ENCODE measurements around the gene GRWD1. TPM values are rescaled to one million over a fixed set of nuclear protein-coding genes. Genes with fewer than 3 reads are reported as not detected.

GRWD1 gene
- total and polyA plus RNA-seq, 2 of the 8 experiments (the other 6 are each of a cell fraction or from before 2014, with no cell fraction given) = 36.9 to 61.9 TPM

GRCh38 chr19:48454150-48454730, 8.5 kb downstream of the GRWD1 start (continued):
- TF ChIP-seq, protein P1, sequence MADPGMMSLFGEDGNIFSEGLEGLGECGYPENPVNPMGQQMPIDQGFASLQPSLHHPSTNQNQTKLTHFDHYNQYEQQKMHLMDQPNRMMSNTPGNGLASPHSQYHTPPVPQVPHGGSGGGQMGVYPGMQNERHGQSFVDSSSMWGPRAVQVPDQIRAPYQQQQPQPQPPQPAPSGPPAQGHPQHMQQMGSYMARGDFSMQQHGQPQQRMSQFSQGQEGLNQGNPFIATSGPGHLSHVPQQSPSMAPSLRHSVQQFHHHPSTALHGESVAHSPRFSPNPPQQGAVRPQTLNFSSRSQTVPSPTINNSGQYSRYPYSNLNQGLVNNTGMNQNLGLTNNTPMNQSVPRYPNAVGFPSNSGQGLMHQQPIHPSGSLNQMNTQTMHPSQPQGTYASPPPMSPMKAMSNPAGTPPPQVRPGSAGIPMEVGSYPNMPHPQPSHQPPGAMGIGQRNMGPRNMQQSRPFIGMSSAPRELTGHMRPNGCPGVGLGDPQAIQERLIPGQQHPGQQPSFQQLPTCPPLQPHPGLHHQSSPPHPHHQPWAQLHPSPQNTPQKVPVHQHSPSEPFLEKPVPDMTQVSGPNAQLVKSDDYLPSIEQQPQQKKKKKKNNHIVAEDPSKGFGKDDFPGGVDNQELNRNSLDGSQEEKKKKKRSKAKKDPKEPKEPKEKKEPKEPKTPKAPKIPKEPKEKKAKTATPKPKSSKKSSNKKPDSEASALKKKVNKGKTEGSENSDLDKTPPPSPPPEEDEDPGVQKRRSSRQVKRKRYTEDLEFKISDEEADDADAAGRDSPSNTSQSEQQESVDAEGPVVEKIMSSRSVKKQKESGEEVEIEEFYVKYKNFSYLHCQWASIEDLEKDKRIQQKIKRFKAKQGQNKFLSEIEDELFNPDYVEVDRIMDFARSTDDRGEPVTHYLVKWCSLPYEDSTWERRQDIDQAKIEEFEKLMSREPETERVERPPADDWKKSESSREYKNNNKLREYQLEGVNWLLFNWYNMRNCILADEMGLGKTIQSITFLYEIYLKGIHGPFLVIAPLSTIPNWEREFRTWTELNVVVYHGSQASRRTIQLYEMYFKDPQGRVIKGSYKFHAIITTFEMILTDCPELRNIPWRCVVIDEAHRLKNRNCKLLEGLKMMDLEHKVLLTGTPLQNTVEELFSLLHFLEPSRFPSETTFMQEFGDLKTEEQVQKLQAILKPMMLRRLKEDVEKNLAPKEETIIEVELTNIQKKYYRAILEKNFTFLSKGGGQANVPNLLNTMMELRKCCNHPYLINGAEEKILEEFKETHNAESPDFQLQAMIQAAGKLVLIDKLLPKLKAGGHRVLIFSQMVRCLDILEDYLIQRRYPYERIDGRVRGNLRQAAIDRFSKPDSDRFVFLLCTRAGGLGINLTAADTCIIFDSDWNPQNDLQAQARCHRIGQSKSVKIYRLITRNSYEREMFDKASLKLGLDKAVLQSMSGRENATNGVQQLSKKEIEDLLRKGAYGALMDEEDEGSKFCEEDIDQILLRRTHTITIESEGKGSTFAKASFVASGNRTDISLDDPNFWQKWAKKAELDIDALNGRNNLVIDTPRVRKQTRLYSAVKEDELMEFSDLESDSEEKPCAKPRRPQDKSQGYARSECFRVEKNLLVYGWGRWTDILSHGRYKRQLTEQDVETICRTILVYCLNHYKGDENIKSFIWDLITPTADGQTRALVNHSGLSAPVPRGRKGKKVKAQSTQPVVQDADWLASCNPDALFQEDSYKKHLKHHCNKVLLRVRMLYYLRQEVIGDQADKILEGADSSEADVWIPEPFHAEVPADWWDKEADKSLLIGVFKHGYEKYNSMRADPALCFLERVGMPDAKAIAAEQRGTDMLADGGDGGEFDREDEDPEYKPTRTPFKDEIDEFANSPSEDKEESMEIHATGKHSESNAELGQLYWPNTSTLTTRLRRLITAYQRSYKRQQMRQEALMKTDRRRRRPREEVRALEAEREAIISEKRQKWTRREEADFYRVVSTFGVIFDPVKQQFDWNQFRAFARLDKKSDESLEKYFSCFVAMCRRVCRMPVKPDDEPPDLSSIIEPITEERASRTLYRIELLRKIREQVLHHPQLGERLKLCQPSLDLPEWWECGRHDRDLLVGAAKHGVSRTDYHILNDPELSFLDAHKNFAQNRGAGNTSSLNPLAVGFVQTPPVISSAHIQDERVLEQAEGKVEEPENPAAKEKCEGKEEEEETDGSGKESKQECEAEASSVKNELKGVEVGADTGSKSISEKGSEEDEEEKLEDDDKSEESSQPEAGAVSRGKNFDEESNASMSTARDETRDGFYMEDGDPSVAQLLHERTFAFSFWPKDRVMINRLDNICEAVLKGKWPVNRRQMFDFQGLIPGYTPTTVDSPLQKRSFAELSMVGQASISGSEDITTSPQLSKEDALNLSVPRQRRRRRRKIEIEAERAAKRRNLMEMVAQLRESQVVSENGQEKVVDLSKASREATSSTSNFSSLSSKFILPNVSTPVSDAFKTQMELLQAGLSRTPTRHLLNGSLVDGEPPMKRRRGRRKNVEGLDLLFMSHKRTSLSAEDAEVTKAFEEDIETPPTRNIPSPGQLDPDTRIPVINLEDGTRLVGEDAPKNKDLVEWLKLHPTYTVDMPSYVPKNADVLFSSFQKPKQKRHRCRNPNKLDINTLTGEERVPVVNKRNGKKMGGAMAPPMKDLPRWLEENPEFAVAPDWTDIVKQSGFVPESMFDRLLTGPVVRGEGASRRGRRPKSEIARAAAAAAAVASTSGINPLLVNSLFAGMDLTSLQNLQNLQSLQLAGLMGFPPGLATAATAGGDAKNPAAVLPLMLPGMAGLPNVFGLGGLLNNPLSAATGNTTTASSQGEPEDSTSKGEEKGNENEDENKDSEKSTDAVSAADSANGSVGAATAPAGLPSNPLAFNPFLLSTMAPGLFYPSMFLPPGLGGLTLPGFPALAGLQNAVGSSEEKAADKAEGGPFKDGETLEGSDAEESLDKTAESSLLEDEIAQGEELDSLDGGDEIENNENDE (IDR thresholded peaks at IDR 0.05; ENCODE audit: insufficient replicate concordance, low read length) = no peak
- no peak for TF ChIP-seq SIRT6 (IDR thresholded peaks at IDR 0.05; ENCODE audit: low read length)
- no peak for TF ChIP-seq SIX5 (IDR thresholded peaks at IDR 0.05; ENCODE audit: low read depth, low read length)
- TF ChIP-seq TCF12 (IDR thresholded peaks at IDR 0.05; ENCODE audit: low read depth, low read length) = no peak
- TF ChIP-seq MAX (IDR thresholded peaks at IDR 0.05) = no peak
- TF ChIP-seq RBBP5 (IDR thresholded peaks at IDR 0.05; ENCODE audit: borderline replicate concordance, low read depth, low read length) = no peak
